Liver (tissue), 3 donors: ENCODE measurements around the gene ADAM29.

Source experiments
- SP1 ChIP-seq: IDR thresholded peaks from 2 replicates; pipeline ENCODE4 v1.6.1; 2018; ENCODE audit warnings: antibody characterized with exemption, mild to moderate bottlenecking
- TF ChIP-seq, protein P1 (sequence below): IDR thresholded peaks from 2 replicates; pipeline ENCODE4 v1.6.1; 2016; ENCODE audit warnings: antibody characterized with exemption
- TF ChIP-seq, protein P2 (sequence below): fragments of 150-350 bp; IDR thresholded peaks from 2 replicates; pipeline ENCODE4 v1.5.1; 2017; ENCODE audit warnings: improper control_type of control experiment, low read depth, low read length; ENCODE audit not compliant: missing input control
- donor health status: healthy.
- donor health status: healthy.

DNA sequence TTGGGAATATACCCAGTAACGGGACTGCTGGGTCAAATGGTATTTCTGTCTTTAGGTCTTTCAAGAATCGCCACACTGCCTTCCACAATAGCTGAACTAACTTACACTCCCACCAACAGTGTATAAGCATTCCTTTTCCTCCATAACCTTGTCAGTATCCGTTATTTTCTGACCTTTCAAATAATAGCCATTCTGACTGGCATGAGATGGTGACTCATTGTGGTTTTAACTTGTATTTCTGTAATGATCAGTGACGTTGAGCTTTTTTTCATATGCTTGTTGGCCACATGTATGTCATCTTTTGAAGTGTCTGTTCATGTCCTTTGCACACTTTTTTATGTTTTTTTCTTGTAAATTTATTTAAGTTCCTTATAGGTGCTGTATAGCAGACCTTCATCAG is 81.2 kb downstream of the ADAM29 start:
- TF ChIP-seq, protein P1, sequence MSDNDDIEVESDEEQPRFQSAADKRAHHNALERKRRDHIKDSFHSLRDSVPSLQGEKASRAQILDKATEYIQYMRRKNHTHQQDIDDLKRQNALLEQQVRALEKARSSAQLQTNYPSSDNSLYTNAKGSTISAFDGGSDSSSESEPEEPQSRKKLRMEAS, result no peak
- TF ChIP-seq SP1, result no peak
- TF ChIP-seq, protein P2, sequence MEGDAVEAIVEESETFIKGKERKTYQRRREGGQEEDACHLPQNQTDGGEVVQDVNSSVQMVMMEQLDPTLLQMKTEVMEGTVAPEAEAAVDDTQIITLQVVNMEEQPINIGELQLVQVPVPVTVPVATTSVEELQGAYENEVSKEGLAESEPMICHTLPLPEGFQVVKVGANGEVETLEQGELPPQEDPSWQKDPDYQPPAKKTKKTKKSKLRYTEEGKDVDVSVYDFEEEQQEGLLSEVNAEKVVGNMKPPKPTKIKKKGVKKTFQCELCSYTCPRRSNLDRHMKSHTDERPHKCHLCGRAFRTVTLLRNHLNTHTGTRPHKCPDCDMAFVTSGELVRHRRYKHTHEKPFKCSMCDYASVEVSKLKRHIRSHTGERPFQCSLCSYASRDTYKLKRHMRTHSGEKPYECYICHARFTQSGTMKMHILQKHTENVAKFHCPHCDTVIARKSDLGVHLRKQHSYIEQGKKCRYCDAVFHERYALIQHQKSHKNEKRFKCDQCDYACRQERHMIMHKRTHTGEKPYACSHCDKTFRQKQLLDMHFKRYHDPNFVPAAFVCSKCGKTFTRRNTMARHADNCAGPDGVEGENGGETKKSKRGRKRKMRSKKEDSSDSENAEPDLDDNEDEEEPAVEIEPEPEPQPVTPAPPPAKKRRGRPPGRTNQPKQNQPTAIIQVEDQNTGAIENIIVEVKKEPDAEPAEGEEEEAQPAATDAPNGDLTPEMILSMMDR, result no peak
